HG03135 (cell line): Measurements from ENCODE around the gene PKHD1.
"Not testable (repeated sequence)": the region's sequence is repeated elsewhere in the genome, so short reads cannot be mapped to it uniquely, and the experiment has no call there.

ENCODE experiments used
- ATAC-seq: cut with Tn5 transposase; IDR thresholded peaks from one replicate; pipeline ENCODE4 v1.9.1; 2021; ENCODE audit warnings: mild to moderate bottlenecking, moderate library complexity; ENCODE audit not compliant: unreplicated experiment

PKHD1 gene

GRCh38 chr6:51930602-51931001 is 156.8 kb downstream of the PKHD1 start:
- ATAC-seq, result no peak

- ATAC-seq, result no peak
Measured at GRCh38 chr6:51929934-51930574, 157.4 kb downstream of the PKHD1 start.

GRCh38 chr6:51928320-51928719 is 159.1 kb downstream of the PKHD1 start:
- ATAC-seq, result peak; percentile 57

- no peak for ATAC-seq
Measured at GRCh38 chr6:51927450-51927849, 160.0 kb downstream of the PKHD1 start.

- ATAC-seq, result no peak
Measured at GRCh38 chr6:51926125-51926524, 161.3 kb downstream of the PKHD1 start.

- ATAC-seq, result not testable (repeated sequence)
Measured at GRCh38 chr6:51922479-51922878, 164.9 kb downstream of the PKHD1 start.

GRCh38 chr6:51918347-51918746 is 169.1 kb downstream of the PKHD1 start:
- not testable (repeated sequence) for ATAC-seq

- no peak for ATAC-seq
Measured at GRCh38 chr6:51915098-51915497, 172.3 kb downstream of the PKHD1 start.

- no peak for ATAC-seq
Measured at GRCh38 chr6:51913265-51913664, 174.1 kb downstream of the PKHD1 start.

GRCh38 chr6:51910851-51911250 is 176.6 kb downstream of the PKHD1 start:
- no peak for ATAC-seq

- ATAC-seq, result no peak
Measured at GRCh38 chr6:51908243-51908642, 179.2 kb downstream of the PKHD1 start.

- ATAC-seq, result no peak
Measured at GRCh38 chr6:51901766-51902764, 185.3 kb downstream of the PKHD1 start.

GRCh38 chr6:51893366-51893765 is 194.0 kb downstream of the PKHD1 start:
- ATAC-seq, result no peak

GRCh38 chr6:51892750-51893149 is 194.7 kb downstream of the PKHD1 start:
- ATAC-seq, result no peak

- no peak for ATAC-seq
Measured at GRCh38 chr6:51892339-51892738, 195.1 kb downstream of the PKHD1 start.

- ATAC-seq, result no peak
Measured at GRCh38 chr6:51891784-51892183, 195.6 kb downstream of the PKHD1 start.

GRCh38 chr6:51887859-51888258 is 199.6 kb downstream of the PKHD1 start:
- no peak for ATAC-seq

- no peak for ATAC-seq
Measured at GRCh38 chr6:51885957-51886356, 201.5 kb downstream of the PKHD1 start.

GRCh38 chr6:51868591-51869355 is 218.6 kb downstream of the PKHD1 start:
- no peak for ATAC-seq

- no peak for ATAC-seq
Measured at GRCh38 chr6:51866867-51867266, 220.5 kb downstream of the PKHD1 start.

GRCh38 chr6:51865996-51866395 is 221.4 kb downstream of the PKHD1 start:
- no peak for ATAC-seq
